KG1 (cell line): ENCODE measurements around the gene BHLHE40.

ENCODE experiments used
- DNase-seq: peaks from one replicate; lab custom pipeline; 2025; lab: John Stamatoyannopoulos, UW

Gene BHLHE40

GRCh38 chr3:5019411-5020241, 40.4 kb downstream of the BHLHE40 start:
- DNase-seq = no peak

DNA sequence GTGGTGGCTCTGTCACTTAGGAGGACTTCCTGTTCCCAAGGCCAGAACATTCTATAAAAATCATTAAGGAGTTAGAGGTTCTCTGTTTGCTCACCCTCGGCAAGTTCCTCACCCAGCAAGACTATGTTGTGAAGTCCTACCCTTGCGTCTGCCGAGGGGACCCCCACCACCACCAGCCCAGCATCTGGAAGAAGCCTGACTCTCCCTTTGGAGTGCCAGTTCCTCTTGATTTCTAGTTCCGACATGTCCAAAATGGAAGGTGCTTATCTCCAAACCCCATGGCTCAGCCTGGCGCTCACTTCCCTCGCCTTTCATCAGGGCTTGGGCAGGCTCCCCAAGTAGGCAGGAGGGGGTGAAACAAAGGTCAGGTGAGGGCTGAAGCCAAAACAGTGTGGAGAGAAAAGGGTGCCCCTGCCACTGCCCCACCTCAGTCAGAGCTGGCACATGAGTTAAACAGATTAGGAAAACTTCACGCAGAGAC, 41.0 kb downstream of the BHLHE40 start:
- DNase-seq = no peak

- no peak for DNase-seq
These were observed 42.2 kb downstream of the BHLHE40 start for GRCh38 chr3:5021116-5022092.

- no peak for DNase-seq
These were observed 43.1 kb downstream of the BHLHE40 start for GRCh38 chr3:5022187-5022965.

DNA sequence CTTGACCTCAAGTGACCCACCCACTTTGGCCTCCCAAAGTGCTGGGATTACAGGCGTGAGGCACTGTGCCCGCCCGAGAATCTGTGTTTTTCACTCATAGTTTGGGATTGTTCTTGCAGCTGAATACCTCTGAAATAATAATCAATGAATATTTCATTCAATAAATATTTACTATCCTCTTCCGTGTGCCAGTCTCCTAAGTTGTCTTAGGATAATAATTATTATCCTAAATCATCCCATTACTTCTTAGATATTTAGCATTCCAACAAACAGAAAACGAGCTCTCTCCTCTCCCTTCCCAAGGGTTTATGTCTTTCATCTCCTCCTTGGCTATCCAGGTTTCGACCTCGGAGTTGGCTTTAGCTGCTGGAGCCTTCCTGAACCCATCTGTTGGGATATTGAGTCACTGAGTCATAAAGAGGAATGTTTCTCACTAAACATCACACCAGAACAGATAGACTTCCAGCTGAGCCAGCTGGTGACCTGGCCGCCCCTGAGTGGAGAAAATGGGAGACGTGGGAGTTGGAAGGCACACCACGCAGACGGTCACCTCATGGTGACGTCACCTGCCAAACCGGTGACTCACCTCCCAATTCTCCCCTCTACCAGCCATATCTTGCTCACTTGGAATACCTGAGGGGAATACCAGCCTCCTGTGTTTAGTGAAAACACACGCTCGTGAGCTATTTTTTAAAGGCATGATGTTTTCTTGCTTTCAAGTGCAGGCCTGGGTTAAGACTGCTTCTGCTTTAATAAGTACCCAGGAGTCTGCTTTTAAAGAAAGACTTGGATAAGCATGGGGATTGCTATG, 43.9 kb downstream of the BHLHE40 start:
- no peak for DNase-seq

GRCh38 chr3:5023777-5024346, 44.6 kb downstream of the BHLHE40 start:
- DNase-seq = no peak

- DNase-seq = no peak
These were observed 46.8 kb downstream of the BHLHE40 start for GRCh38 chr3:5026046-5026362.

- no peak for DNase-seq
These were observed 50.5 kb downstream of the BHLHE40 start for GRCh38 chr3:5029715-5030114.

GRCh38 chr3:5030152-5030551, 50.9 kb downstream of the BHLHE40 start:
- no peak for DNase-seq

- DNase-seq = no peak
These were observed 53.6 kb downstream of the BHLHE40 start for GRCh38 chr3:5032844-5033243.
